Astrocyte (in vitro differentiated cells and primary cell): ENCODE data around the gene SNX11.

ENCODE experiments used
- CTCF ChIP-seq: IDR thresholded peaks from 2 replicates; pipeline ENCODE4 v1.5.1; 2011; ENCODE audit warnings: low read depth, mild to moderate bottlenecking, inconsistent platforms, low read length, moderate library complexity; ENCODE audit not compliant: insufficient read depth
- EZH2 ChIP-seq: IDR thresholded peaks from 2 replicates; pipeline ENCODE4 v1.6.1; 2012; ENCODE audit warnings: mild to moderate bottlenecking, low read length, inconsistent platforms; ENCODE audit not compliant: insufficient read depth

DNA sequence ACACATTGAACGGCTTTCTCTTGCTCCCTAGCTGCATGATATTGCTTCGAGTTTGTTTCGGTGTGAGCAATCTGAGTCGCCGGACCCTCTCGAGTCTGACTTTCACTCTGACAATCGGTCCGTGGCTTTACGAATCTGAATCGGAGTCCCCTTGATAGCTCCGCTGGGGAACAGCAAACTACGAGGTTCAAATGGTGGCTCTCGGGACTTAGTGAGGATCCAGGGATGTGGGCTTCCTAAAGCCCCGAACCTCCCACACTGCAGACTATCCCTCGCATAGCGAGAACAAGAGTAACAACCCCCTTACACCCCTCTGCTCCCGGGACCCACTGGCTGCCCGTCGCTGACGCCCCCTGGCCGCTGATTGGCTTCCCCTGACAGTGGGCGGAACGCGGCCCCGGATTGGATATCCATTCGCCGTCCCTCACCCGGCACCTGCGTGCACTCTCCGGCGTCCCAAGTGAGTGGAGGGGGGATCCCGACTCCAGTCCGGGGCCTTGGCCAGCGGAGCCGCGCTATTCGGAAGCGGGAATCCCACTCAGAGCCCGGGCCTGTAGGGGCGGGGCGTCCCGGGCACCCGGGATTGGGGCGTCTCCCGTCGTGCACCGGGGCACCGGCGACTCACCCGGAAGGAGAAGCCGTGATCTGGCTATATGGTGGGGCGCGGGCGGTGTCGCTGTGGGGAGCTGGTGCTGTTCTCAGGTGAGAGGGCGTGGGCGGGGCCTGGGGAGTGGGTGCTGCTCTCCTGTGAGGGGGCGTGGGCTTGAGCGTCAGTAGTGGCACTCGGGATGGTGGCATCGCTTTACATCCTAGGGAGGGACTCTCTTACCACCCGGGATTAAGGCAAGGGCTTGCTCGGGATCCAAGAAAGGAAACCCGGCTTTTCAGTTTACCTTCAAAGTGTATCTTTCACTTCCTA, at the start of gene SNX11:
- no peak for TF ChIP-seq CTCF
- no peak for TF ChIP-seq EZH2
